Inflammatory macrophage treated with lipopolysaccharide for 4 hours (primary cell): ENCODE measurements around the gene CAMKK1.
A peak's percentile ranks its signal among the peaks of the same experiment; 100 is the strongest.

ENCODE experiments used
- DNase-seq: peaks from one replicate; pipeline ENCODE4 v3.0.0-alpha.2; 2020

Gene CAMKK1

DNA sequence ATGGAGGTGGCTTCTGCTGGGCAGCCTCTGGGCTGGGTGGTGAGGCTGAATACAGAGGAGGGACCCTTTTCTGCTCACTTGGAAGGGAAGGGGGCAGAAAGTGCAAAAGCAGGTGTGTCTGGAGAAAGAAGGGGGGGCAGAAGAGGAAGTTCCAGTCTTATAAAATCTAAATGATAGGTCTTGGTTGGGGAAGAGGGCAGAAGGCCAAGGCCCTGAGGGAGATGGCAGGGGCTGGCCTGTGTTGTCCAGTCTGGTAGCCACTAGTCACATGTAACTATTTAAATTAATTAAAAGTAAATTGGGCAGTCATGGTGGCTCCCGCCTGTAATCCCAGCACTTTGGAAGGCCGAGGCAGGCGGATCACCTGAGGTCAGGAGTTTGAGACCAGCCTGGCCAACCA is 2.5 kb upstream of the CAMKK1 start:
- no peak for DNase-seq

DNA sequence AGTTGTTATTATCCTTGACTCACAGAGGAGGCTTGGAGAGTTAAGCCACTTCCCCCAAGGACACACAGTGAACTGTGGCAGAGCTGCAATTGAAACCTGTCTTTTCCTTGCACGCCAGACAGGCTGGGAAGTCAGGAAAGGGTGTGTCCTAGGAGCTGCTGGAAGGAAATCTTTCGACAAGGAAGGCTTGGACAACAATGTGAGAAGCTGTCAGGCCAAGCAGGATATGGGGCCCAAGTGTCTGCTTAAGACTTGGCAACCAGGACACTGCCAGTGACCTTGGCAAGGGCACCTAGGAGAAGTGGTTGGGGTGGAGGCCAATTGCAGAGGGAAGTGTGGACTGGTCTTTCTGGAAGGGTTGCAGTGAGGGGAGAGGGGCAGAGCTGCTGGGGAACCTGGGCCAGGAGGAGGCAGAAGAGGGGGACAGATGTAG is 2.1 kb upstream of the CAMKK1 start:
- DNase-seq: peak; percentile 61

DNA sequence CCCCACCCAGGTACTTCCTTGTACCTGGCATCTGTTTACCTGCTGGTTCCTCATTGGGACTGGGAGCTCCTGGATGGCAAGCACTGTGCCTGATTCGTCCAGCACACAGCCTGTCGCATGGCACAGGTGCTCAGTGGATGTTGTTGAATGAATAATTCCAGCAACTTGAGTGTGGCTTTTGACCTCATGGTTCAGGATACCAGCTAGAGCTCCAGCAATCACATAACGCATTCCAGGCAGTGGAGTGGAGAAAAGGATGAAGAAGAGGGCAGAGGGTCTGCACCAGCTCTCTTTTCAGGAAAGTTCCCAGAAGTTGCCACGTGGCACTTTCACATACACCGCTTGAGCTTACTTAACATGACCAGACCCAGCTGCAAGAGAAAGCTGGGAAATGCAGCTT is 1.3 kb upstream of the CAMKK1 start:
- no peak for DNase-seq

DNA sequence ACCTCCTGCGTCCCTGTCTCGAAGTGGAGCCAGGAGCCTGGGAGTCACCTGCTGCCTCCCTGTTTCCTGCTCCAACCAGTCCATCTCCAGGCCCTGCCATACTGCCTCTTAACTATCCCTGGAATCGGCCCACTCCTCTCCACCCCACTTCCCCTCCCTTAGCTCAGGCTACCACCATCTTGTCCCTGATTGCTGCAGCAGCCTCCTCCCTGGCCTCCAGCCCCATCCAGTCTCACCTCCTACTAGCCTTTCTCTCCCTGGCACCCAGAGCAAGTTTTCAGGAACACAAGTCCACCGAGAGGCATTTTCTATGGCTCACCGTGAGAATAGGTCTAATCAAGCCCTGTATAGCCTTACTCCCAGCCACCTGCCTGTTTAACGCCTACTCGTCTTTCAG is 865 bp upstream of the CAMKK1 start:
- no peak for DNase-seq

DNA sequence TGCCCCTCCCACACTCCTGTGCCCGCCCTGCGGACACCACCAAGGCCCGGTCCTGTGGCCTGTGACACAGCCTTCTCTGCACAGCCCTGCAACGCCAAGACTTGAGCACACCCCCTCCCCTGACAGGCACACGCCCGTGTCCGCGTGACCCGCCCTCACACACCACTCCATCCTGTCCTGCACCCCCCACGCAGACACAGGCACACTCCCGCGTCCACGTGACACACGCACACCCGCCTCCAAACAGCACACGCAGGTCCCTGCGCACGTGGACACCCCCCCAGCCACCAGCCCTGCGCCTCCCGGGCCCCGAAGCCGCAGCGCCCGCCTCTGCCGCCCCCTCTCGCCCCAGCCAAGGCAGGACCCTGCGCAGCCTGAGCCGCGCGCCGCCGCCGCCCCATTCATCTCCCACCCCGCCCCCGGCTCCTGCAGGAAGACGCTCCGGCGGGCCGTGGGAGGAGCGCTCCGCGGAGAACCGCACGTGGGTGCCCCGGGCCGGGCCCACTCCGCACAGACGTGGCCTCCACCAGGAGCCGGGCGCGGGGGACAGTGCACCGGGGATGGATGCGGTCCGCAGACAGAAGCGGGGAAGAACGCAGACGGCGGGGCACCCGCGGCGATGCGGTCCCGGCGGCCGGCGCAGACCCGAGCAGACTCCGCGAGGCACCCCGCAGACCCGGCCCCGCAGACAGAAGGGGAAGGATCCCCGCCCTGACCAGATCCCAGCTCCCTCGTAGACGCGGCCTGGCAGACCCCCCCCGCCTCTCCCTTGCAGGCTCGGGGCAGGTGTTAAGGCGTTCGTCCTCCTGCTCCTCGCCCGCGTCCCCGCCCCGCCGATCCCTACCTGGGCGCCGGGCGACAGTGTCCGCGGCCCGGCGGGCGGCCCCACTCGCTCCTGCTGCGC is 506 bp downstream of the CAMKK1 start:
- peak; percentile 86 for DNase-seq

DNA sequence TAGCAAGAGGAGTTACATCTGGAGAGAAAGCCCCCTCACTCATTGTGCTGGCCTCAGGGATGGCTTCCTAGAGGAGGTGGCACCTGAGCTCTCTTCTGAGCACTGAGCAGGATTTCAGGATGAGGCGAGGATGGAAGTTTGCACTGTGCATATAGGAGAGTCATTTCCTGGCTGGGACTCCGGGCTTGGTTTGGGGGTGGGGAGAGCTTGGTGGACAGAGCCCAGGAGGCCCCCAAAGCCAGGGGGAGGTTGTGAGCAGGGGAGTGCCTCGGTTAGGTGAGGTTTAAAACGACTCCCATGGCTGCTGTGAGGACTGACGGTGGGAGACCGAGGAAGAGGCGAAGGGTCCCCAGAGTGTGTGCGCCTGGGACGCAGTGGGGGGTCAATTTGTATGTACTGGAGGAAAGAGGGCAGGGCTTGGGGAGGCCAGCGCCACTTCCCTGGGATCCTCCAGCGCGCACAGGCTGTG is 1.2 kb downstream of the CAMKK1 start:
- no peak for DNase-seq

DNA sequence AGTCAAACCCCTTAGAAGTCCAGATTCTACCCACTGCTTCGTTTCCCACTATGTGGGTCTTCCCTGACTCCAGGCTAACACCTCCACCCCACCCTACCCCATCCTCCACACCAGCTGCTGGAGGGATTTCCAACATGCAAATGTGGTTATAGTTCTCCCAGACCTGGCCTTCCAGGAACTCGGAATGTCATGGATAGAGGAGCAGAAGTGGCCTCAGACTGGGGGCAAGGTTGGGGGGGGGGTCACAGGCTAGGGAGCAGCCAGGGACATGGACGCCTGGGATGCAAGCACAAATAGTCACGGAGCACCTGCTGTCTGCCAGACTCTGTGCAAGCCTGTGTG is 2.0 kb downstream of the CAMKK1 start:
- DNase-seq: no peak

DNA sequence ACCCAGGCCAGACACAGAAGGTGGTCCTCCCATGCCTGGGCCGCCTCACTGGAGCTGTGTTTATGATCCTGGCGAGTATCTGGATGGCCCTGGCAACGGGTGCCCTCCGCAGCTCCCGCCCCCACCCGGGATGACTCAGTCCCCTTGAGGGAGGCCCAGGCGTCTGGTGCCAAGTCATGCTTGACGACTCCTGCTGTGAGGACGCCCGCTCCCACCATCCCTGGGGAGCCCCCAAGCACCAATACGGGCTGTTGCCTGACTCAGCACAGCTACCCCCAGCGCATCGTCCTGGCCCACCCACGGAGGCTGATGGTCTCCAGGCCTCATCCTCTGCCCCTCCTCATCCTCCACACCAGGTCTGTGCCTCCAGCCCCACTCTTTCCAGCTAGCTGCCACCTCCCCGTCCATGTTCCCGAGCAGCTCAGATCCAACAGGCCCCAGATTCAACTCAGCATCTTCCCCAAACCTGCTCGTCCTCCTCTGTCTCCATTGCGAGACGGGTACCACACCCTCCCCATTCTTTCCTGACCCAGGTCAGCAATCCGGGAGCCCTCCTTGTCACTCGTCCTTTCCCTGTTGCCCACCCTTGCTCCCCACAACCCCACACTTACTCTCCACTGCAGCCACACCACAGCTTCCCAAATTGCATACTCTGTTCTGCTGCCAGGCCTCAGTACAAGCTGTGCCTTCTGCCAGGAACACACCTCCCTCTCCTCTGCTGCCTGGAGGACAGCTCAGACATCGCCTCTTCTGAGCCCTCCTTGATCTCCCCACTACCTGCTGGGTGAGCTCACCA is 2.6 kb downstream of the CAMKK1 start:
- DNase-seq: peak; percentile 62

DNA sequence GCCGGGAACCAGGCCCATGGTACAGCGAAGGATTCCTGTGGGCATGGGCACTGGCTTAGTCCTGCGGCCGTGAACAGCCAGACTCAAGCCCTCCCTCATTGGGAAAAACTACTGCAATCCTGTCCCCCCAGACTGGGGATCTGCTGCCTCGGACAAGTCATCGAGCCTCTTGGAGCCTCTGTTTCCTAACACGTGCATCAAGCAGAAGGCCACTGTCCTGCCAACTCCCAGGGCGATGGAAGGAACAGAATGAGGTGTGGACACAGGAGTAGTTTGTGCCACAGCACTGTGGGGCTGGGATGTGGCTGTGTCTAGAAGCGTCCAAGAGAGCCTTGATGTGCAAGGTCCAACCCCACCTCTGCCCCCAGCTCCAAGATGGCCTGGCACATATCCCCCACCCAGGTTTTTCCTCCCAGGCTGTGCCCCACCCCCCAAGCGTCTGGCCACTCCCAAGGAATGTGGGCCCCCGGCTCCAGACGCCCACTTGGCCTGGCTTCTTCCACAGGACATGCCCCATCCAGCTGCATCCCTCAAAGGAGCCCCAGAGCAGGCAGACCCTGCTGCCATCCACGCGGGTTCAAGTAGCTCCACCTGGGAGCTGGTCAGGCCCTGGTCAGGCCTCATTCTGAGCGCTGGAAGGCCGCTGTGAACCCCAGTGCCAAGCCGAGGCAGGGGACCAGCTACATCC is 3.4 kb downstream of the CAMKK1 start:
- DNase-seq: no peak

DNA sequence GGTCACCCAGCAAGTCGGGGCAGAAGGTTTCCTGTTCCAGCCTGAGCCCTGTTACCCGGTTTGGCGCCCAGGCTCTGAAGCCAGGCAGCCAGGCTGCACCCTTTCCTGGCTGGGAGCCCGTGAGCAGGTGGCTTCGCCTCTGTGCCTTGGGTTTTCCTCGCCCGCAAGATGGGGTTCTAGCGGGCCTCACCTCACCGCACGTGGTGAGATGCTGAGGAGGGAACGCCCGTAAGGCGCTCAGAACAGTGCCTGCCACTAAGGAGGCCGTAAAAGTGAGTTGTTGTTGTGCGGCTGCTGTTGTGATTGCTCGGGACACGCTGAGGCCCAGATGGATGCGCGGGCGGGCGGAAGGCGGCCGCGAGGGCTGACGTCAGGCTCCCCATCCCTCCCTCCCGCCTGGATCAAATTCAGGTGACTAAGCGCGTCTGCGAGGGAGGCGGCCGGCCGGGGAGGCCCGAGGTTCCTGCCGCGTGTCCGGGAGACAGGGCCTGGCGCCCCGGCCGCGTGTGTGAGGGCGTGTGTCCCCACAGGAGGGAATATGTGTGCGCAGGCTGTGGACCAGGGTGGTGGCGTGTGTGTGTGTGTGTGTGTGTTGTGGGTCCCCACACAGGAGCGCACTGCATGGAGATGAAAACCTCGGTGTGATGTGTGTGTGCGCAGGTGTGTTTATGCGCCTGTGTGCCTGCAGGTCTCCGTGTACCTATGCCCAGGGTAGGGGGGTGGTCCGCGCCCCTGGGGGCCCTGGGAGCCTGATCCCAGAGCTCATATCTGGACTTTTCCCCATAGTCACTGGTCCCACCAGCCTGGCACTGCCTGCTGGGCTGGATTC is 4.3 kb downstream of the CAMKK1 start:
- DNase-seq: no peak

DNA sequence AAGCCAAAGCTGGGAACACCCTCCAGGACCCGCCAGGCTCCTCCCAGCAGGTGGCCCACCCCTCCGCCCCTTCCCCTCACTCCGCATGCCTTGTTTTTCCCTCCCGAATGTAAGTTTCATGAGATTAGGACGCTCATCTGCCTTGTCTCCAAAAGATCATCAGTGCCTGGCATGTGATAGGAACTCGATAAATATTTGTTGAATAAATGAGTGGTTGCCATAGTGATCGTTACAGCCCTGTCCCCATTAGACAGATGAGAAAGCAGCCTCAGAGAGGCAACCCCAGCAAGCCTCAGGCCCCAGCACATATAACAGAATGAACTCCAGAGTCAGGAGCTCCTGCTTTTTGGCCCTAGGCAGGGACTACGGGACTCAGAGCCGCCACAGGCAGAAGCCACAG is 5.0 kb downstream of the CAMKK1 start:
- DNase-seq: no peak

DNA sequence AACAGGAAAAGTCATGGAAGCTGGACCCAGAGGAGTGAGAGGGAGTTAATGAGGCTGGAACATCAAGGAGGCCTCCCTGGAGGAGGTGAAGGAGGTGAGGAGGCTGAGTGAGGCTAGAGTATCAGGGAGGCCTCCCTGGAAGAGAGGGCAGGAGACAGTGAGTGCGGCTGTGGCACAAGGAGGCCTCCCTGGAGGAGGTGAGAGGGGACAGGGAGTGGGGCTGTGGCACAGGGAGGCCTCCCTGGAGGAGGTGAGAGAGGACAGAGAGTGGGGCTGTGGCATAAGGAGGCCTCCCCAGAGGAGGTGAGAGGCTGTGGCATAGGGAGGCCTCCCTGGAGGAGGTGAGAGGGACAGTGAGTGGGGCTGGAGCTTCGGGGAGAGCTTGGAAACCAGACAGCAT is 5.5 kb downstream of the CAMKK1 start:
- no peak for DNase-seq

DNA sequence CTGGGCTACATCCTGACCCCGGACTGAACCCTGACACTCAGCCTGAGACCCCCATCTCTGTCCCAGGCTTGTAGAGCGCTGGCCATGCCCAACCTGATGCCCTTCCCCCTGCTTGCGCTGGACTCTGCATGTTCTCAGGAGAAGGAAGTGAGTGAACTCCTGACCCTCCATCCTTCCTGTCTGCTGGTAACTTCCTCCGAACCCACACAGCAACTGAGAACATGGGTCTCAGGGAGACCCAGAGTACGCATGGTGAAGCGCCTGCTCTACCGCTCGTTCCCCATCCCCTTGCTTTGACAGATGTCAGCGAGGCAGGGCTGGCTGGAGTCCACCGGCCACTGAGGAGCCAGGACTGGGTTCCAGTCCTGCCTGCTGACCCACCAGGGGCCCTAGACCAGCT is 6.1 kb downstream of the CAMKK1 start:
- peak; percentile 64 for DNase-seq

DNA sequence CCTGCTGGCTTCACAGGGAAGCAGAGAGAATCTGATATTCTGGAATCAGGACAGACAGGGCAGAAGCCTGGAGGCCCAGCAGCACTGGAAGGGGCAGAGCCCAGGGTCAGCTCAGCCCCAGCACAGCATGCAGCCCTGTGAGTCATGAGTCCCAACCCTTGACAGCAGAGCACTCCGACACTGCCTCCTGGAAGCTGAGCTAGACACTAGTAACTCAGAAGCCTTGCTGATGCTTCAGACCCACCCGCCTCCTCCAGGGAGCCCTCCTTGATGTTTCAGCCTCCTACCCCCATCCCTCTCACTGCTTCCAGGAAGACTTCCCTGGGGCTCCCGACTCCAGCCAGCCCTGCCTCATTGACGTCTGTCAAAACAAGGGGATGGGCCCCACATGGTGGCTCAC is 6.9 kb downstream of the CAMKK1 start:
- peak; percentile 8 for DNase-seq

DNA sequence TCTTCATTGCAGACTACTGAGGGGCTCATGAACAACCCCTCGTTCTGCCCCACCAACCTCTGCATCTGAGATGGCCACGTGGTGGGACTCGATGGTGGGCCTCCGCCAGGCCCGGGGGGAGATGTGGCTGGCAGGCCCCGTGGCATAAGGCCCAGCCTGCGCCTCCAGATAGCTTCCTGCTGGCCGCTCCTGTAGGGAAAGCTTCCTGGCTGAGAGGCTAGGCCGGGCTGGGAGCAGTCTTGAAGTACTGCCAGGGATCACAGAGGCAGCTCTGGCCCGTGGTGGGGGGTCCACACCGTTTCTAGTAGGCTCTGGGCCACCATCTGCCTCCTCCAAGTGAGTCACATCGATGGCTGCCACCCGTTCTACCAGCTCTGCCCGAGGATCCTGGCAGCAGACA is 7.6 kb downstream of the CAMKK1 start:
- DNase-seq: no peak

DNA sequence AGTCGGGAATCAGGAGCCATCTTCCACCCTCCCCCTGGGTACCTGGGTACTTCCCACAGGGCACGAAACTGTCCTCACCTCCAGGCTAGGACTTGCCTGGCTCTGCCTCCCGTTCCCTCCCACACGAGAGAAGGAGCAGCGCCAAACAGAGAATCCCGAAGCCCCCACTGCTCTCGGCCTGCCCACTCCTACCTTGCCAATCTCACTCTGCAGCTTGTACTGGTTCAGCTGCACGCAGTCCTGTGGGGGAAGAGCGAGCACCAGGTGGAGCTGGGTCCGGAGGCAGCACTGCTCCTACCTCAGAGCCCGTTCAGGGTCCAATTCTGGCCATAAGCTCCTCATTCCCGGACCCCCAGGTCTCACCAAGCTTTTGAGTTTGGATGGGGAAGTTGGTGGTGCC is 8.7 kb downstream of the CAMKK1 start:
- no peak for DNase-seq

DNA sequence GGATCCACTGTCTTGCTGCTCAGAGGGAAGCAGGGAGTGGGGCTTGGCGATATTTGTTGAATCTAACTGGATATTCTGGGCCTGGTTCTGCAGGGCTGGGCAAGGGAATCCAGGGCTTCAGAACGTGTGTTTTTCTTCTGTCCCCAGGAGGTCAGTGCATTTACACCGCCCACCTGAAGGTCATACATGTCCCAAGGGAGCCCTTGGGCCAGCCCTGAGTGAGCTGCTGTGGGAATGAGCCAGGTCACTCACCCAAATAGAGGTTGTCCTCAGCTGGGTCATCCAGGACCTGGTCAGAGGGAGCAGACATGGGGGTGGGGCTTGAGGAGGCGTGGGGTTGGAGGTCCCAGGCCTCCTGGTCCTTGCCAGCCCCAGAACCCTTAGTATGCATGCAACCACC is 10.6 kb downstream of the CAMKK1 start:
- no peak for DNase-seq

DNA sequence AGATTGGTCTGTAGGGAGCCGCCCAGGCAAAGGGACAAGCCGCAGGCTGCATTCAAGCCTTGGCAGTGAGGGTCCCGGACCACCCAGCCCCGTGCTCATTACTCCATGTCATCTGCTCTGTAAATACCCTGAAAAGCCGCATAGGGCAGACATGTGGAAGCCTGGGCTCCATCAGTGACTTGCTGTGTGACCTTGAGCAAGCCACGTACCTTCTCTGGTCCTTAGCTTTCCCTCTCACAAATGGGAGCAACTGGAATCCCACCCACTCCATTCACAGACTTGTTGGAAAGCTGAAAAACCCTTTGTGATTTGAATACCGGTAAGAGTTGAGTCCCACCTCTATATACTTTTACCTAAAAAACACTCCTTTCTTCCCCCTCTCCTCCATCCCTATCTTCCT is 11.9 kb downstream of the CAMKK1 start:
- DNase-seq: no peak

DNA sequence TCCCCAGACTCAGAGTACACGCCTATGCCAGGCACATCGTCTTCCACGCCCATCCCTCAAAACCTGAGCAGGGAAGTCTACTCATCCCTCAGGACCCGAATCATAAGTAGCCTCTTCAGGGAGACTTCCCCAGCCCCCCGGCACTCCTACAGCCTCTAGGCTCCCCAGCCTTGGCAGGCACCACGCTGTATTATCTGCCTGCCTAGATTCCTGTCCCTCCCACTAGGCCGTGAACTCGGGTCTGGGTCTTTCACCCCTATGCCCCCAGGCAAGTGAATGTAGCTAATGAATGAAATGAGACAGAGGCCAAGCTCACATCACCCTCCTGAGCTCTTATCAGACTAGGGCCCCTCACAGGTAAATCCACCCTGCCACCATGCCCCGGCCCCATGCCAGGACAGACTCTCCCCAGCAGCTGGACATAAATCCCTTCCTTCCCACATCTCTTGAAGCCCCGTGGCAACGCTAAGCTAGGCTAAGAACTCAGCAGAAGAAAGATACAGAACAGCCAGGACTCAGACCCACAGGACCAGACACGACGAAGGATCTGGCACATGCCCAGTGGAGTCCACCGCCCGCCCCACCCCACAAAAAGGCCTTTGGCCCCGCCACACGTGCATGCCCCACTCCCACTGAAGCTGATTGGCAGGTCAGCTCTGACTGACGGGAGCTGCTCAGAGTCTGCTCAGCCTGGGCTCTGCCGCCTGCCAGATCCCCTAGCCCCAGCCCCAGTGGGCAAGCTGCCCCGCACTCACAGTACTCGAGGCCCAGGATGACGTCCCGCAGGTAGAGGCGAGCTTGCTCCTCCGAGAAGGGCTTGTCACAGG is 13.0 kb downstream of the CAMKK1 start:
- no peak for DNase-seq

DNA sequence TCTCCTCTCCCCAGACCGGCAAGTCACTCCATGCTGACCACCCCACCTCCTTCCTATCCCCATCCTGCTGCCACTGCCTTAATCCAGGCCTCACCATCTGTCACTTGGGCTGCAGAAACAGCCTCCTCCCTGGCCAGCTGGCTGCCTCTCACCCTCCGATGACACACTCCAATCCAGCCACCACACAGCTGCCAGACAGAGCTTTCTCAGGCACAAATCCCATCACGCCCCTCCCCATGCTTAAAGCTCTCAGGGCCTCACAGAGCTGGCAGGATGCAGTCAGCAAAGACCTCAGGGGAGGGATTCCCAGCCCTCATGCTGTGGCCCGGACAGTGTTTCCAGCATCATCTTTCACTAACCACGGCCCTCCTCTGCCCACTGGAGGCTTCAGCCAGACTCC is 13.7 kb downstream of the CAMKK1 start:
- DNase-seq: no peak

DNA sequence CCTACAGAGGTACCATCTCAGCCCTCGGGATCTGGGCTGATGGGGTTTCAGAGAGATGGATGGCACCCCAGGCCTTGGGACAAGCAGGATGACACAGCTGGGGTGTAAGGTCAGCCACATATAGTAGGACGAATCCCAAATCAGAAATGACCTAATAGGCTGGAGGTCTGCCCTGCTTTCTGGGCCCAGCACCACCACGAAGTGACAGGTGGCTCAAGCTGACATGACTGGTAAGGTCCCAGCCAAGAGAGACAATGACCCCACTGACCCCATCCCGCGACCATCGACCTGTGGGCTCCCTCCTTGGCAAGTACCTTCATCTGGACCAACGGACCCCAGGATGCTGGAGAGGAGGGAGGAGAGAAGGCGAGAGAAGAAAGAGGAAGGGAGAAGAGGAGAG is 15.6 kb downstream of the CAMKK1 start:
- DNase-seq: no peak

DNA sequence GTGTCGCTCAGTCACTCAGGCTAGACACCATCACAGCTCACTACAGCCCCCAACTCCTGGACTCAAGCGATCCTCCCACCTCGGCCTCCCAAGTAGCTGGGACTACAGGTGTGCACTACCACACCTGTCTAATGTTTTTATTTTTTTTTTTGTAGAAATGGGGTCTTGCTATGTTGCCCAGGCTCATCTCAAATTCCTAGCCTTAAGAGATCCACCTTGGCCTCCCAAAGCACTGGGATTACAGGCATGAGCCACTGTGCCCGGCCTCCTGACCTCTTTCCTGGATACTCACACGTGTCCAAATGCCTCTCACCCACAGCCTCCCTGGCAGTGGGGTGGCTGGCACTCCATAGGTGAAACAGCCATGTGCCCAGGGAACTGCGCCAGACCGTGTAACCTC is 17.5 kb downstream of the CAMKK1 start:
- no peak for DNase-seq
